Measurements from ENCODE around the gene SLC25A36. TPM values are rescaled to one million over a fixed set of nuclear protein-coding genes. Genes with fewer than 3 reads are reported as not detected.
"Not testable (repeated sequence)": the region's sequence is repeated elsewhere in the genome, so short reads cannot be mapped to it uniquely, and the experiment has no call there.

The SLC25A36 gene
- total RNA-seq, 4 donors from 2014 or later = 42.1 to 73.8 (median 62.3) TPM

- peaks cover 0 to 31% of the 10 kb centered on the region in 2 donors for H3K36me3 ChIP-seq
- no peak for ATAC-seq
- 86 to 89% methylated on average over 5 of the region's 5 CpGs for WGBS, 2 donors (ENCODE audit: low coverage in 1 of 2)
- no peaks in the 10 kb centered on the region for H3K27me3 ChIP-seq
- no peaks in the 10 kb centered on the region for H3K9me3 ChIP-seq
- peaks cover 3 to 47% (median 5%) of the 10 kb centered on the region in 3 donors for H3K4me1 ChIP-seq
- H3K4me3 ChIP-seq = no peak overlapping the region
- TF ChIP-seq EP300 (IDR thresholded peaks at IDR 0.05) (no peak), POLR2AphosphoS5 (IDR thresholded peaks at IDR 0.05) (no peak), POLR2A (IDR thresholded peaks at IDR 0.05) (no peak), CTCF (IDR thresholded peaks at IDR 0.05) (no peak)
- H3K27ac ChIP-seq = no peak overlapping the region
Observed at GRCh38 chr3:140956058-140956835, 14.6 kb downstream of the SLC25A36 start.

DNA sequence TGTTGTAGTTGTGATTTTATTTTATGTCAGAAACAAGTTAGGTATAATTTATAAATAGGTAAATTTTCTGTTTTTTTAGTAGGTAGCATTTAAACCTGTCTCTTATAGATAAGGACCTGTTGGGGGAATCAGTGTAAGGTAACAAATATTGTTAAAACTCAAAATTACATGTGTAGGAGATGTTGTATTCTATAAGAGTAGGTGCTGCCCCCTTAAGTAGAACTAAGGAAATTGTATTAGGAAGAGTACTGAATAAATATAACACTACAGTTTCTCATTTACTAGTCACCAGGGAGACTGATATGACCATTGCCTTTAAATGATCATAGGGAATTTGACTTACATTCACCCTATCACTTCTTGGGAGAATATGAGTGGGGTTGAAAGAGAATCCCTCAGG, 31.2 kb downstream of the SLC25A36 start:
- no peak overlapping the region for H3K4me3 ChIP-seq
- H3K27ac ChIP-seq = no peak overlapping the region
- peaks cover 0 to 46% of the 10 kb centered on the region in 2 donors for H3K36me3 ChIP-seq
- no peak for ATAC-seq
- TF ChIP-seq CTCF (IDR thresholded peaks at IDR 0.05) (peak in 2 of 4 experiments; percentile 8 to 28), EP300 (IDR thresholded peaks at IDR 0.05) (no peak)
- H3K27me3 ChIP-seq = no peaks in the 10 kb centered on the region
- no peaks in the 10 kb centered on the region for H3K9me3 ChIP-seq
- no peaks in the 10 kb centered on the region for H3K4me1 ChIP-seq

- H3K36me3 ChIP-seq = peaks cover 0 to 51% of the 10 kb centered on the region in 2 donors
- no peak for ATAC-seq
- no peak overlapping the region for H3K4me3 ChIP-seq
- H3K9me3 ChIP-seq = no peaks in the 10 kb centered on the region
- no peak overlapping the region for H3K27ac ChIP-seq
- no peak for TF ChIP-seq POLR2AphosphoS5 (IDR thresholded peaks at IDR 0.05)
- no peak for TF ChIP-seq EP300 (IDR thresholded peaks at IDR 0.05)
- no peak for TF ChIP-seq CTCF (IDR thresholded peaks at IDR 0.05)
- no peak for TF ChIP-seq POLR2A (IDR thresholded peaks at IDR 0.05)
- no peaks in the 10 kb centered on the region for H3K4me1 ChIP-seq
- H3K27me3 ChIP-seq = no peaks in the 10 kb centered on the region
Observed at GRCh38 chr3:140974900-140975299, 33.3 kb downstream of the SLC25A36 start.

DNA sequence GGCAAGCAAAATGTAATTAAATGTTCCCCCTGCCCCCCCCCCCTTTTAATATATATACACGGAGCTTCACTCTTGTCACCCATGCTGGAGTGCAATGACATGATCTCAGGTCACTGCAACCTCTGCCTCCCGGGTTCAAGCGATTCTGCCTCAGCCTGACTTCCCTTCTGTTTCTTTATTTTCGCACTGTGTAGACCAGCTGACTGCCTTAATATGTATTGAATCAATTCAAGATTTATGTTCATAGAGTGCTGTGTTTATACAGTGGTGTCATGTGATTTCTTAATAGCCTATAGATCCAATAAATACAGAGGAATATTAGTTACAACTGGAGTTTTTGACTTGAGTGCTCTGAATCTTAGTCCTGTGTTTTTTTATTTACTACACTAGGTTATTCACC, 39.0 kb downstream of the SLC25A36 start:
- Histone ChIP-seq H3K4me3 (no peak overlapping the region), H3K36me3 (peaks cover 0 to 26% of the 10 kb centered on the region in 2 donors), H3K9me3 (peaks cover 0 to 11% (median 0%) of the 10 kb centered on the region in 3 donors), H3K27me3 (no peaks in the 10 kb centered on the region), H3K4me1 (no peaks in the 10 kb centered on the region), H3K27ac (no peak overlapping the region)
- TF ChIP-seq CTCF (IDR thresholded peaks at IDR 0.05) (no peak), EP300 (IDR thresholded peaks at IDR 0.05) (no peak), POLR2A (IDR thresholded peaks at IDR 0.05) (no peak), POLR2AphosphoS5 (IDR thresholded peaks at IDR 0.05) (no peak)
- ATAC-seq = no peak
- WGBS, 2 donors (ENCODE audit: low coverage in 1 of 2) = 61 to 90% methylated on average over 2 to 3 of the region's 4 CpGs

DNA sequence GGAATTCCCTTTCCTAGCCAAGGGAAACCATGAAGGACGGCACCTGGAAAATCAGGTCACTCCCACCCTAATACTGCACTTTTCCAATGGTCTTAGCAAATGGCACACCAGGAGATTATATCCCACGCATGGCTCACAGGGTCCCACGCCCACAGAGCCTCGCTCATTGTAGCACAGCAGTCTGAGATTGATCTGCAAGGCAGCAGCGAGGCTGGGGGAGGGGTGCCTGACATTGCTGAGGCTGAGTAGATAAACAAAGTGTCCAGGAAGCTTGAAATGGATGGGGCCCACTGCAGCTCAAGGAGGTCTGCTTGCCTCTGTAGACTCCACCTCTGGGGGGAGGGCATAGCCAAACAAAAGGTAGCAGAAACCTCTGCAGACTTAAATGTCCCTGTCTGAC, 46.2 kb downstream of the SLC25A36 start:
- WGBS, 2 donors (ENCODE audit: low coverage in 1 of 2) = 83% methylated on average over 1 of the region's 5 CpGs; no CpG with 5 or more reads in 1 of the 2 donors
- not testable (repeated sequence) for H3K27ac ChIP-seq, ATAC-seq, H3K4me1 ChIP-seq, H3K4me3 ChIP-seq, H3K36me3 ChIP-seq, H3K27me3 ChIP-seq
- H3K9me3 ChIP-seq = peaks cover 0 to 35% (median 0%) of the 10 kb centered on the region in 3 donors
